ENCODE measurements around the gene SGCB. TPM values are rescaled to one million over a fixed set of nuclear protein-coding genes. Genes with fewer than 3 reads are reported as not detected.

Gene SGCB
- total and polyA plus RNA-seq, 2 donors (not counting 1 experiment from before 2014, with no cell fraction given), result 2.3 to 9.7 TPM

DNA sequence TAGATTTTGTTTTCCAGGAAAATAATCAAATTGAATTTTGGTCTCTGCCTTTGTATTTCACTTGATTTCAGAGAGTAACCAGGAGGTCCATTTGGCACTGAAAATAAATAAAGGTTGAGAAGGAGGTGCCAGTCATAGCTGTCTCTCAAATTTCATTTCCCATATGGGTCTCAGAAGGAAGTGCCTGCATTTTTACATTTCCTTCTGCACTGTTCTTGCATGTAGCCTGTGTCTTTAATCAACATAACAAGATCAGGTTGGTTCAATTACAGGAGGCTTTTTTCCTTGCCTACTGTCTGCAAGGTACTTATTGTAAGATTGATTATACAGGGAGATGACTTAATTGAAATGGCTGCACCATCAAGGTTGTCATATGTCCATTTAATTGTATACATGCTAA is 33.7 kb downstream of the SGCB start:
- CTCF ChIA-PET, result no interaction called here
- H4K20me1 ChIP-seq (ENCODE audit: control insufficient read depth, insufficient read depth, low read length, poor library complexity, severe bottlenecking), result no peaks in the 10 kb centered on the region
- H3K36me3 ChIP-seq (replicated peaks in 1 of 2; ENCODE audit: control extremely low read depth in 1 of 2, control insufficient read depth in 1 of 2, extremely low read depth in 1 of 2, insufficient read depth in 2 of 2, low read length in 1 of 2), result no peaks in the 10 kb centered on the region

DNA sequence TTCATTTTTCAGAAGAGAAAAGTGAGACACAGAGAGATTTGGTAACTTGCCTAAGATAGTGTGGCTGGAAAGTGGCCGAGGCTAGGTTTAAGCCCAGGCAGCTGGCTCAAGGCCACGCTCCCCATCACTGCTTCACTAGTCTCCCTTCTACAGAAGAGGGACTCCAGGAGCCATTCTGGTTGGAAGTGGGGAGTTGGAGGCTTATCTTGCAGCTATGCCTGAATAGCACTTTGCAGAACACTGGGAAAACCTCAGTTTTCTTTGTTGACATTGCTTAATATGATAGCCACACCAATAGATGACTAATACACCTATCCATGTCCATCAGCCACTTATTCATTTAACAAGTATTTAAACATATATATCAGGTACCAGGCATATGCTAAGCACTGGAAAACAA is 36.5 kb downstream of the SGCB start:
- no peaks in the 10 kb centered on the region for H4K20me1 ChIP-seq (ENCODE audit: control insufficient read depth, insufficient read depth, low read length, poor library complexity, severe bottlenecking)
- intact Hi-C loops (cut with micrococcal nuclease), result no loop called here
- Mint-ChIP-seq H3K4me3 (no peak overlapping the region), H3K27ac (no peak overlapping the region), H3K9me3 (ENCODE audit: insufficient read depth) (no peaks in the 10 kb centered on the region), H3K27me3 (no peaks in the 10 kb centered on the region), H3K4me1 (no peaks in the 10 kb centered on the region)
- ChIA-PET CTCF (no interaction called here), POLR2A (no interaction called here)
- no peak overlapping the region for H3K9ac ChIP-seq (ENCODE audit: low read length)
- ATAC-seq (ENCODE audit: low read depth), result no peak
- H3K27ac ChIP-seq (ENCODE audit: low read length in 2 of 2), result no peak overlapping the region
- H2AFZ ChIP-seq (ENCODE audit: insufficient read depth, low read depth, low read length, poor library complexity, severe bottlenecking), result no peak overlapping the region
- no peaks in the 10 kb centered on the region for H3K4me1 ChIP-seq (ENCODE audit: control insufficient read depth in 2 of 2, insufficient read depth in 2 of 2, low read length in 2 of 2)
- H3K4me3 ChIP-seq (ENCODE audit: control extremely low read depth in 1 of 5, extremely low read depth in 1 of 5, insufficient read depth in 1 of 5, low read depth in 2 of 5, low read length in 4 of 5), result no peak overlapping the region
- H3K79me2 ChIP-seq (ENCODE audit: control insufficient read depth, insufficient read depth, low read length), result no peaks in the 10 kb centered on the region
- no peak overlapping the region for H3K4me2 ChIP-seq (replicated peaks; ENCODE audit: low read depth, low read length, poor library complexity, severe bottlenecking)
- no CpG with 5 or more reads among the region's 2 CpGs for WGBS (ENCODE audit: insufficient coverage)
- no peak for DNase-seq
- TF ChIP-seq EZH2 (IDR thresholded peaks at IDR 0.05; ENCODE audit: borderline replicate concordance, insufficient read depth, low read depth, low read length, poor library complexity, severe bottlenecking), result no peak
- TF ChIP-seq, protein P1, sequence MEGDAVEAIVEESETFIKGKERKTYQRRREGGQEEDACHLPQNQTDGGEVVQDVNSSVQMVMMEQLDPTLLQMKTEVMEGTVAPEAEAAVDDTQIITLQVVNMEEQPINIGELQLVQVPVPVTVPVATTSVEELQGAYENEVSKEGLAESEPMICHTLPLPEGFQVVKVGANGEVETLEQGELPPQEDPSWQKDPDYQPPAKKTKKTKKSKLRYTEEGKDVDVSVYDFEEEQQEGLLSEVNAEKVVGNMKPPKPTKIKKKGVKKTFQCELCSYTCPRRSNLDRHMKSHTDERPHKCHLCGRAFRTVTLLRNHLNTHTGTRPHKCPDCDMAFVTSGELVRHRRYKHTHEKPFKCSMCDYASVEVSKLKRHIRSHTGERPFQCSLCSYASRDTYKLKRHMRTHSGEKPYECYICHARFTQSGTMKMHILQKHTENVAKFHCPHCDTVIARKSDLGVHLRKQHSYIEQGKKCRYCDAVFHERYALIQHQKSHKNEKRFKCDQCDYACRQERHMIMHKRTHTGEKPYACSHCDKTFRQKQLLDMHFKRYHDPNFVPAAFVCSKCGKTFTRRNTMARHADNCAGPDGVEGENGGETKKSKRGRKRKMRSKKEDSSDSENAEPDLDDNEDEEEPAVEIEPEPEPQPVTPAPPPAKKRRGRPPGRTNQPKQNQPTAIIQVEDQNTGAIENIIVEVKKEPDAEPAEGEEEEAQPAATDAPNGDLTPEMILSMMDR (IDR thresholded peaks at IDR 0.05), result no peak
- H3K9me3 ChIP-seq (ENCODE audit: control extremely low read depth in 1 of 3, control insufficient read depth in 2 of 3, insufficient read depth in 1 of 3, low read length in 2 of 3), result no peaks in the 10 kb centered on the region
- H3K27me3 ChIP-seq (replicated peaks in 1 of 4; ENCODE audit: control extremely low read depth in 1 of 4, control insufficient read depth in 3 of 4, insufficient read depth in 4 of 4, low read length in 3 of 4), result no peaks in the 10 kb centered on the region
- no peaks in the 10 kb centered on the region for H3K36me3 ChIP-seq (replicated peaks in 1 of 2; ENCODE audit: control extremely low read depth in 1 of 2, control insufficient read depth in 1 of 2, extremely low read depth in 1 of 2, insufficient read depth in 2 of 2, low read length in 1 of 2)

More for the DNA sequence above, 33.7 kb downstream of the SGCB start:
- intact Hi-C loops (cut with micrococcal nuclease), result no loop called here
- Mint-ChIP-seq H3K27ac (no peak overlapping the region), H3K4me3 (no peak overlapping the region), H3K9me3 (ENCODE audit: insufficient read depth) (no peaks in the 10 kb centered on the region), H3K4me1 (no peaks in the 10 kb centered on the region), H3K27me3 (no peaks in the 10 kb centered on the region)
- H3K4me2 ChIP-seq (replicated peaks; ENCODE audit: low read depth, low read length, poor library complexity, severe bottlenecking), result no peak overlapping the region
- no peak overlapping the region for H2AFZ ChIP-seq (ENCODE audit: insufficient read depth, low read depth, low read length, poor library complexity, severe bottlenecking)
- DNase-seq, result no peak
- no peaks in the 10 kb centered on the region for H3K27me3 ChIP-seq (replicated peaks in 1 of 4; ENCODE audit: control extremely low read depth in 1 of 4, control insufficient read depth in 3 of 4, insufficient read depth in 4 of 4, low read length in 3 of 4)
- no peaks in the 10 kb centered on the region for H3K4me1 ChIP-seq (ENCODE audit: control insufficient read depth in 2 of 2, insufficient read depth in 2 of 2, low read length in 2 of 2)
- H3K27ac ChIP-seq (ENCODE audit: low read length in 2 of 2), result no peak overlapping the region
- no peak overlapping the region for H3K9ac ChIP-seq (ENCODE audit: low read length)
- H3K9me3 ChIP-seq (ENCODE audit: control extremely low read depth in 1 of 3, control insufficient read depth in 2 of 3, insufficient read depth in 1 of 3, low read length in 2 of 3), result no peaks in the 10 kb centered on the region
- POLR2A ChIA-PET, result no interaction called here
- H3K79me2 ChIP-seq (ENCODE audit: control insufficient read depth, insufficient read depth, low read length), result no peaks in the 10 kb centered on the region
- TF ChIP-seq, protein P1 (IDR thresholded peaks at IDR 0.05), result no peak
- no peak for TF ChIP-seq EZH2 (IDR thresholded peaks at IDR 0.05; ENCODE audit: borderline replicate concordance, insufficient read depth, low read depth, low read length, poor library complexity, severe bottlenecking)
- ATAC-seq (ENCODE audit: low read depth), result no peak
- H3K4me3 ChIP-seq (ENCODE audit: control extremely low read depth in 1 of 5, extremely low read depth in 1 of 5, insufficient read depth in 1 of 5, low read depth in 2 of 5, low read length in 4 of 5), result no peak overlapping the region

Measured in B cell (primary cell).